GM18861 (cell line): ENCODE data around the gene PYY.
"Not testable (repeated sequence)": the region's sequence is repeated elsewhere in the genome, so short reads cannot be mapped to it uniquely, and the experiment has no call there.

ENCODE experiments used
- ATAC-seq: cut with Tn5 transposase; IDR thresholded peaks from one replicate; pipeline ENCODE4 v1.9.1; 2021; ENCODE audit not compliant: unreplicated experiment

PYY gene

GRCh38 chr17:43949781-43950180, 4.0 kb downstream of the PYY start:
- ATAC-seq: no peak

GRCh38 chr17:43946781-43947180, 7.0 kb downstream of the PYY start:
- ATAC-seq: no peak

- no peak for ATAC-seq
These were observed 8.5 kb downstream of the PYY start for GRCh38 chr17:43945074-43945829.

GRCh38 chr17:43942051-43942685, 11.6 kb downstream of the PYY start, which contains the start of gene PPY:
Gene PPY, minus strand, starts transcription at chr17:43942476. Its CDS starts 822 bp downstream, at chr17:43941654.
- no peak for ATAC-seq

- ATAC-seq: no peak
These were observed 13.1 kb downstream of the PYY start for GRCh38 chr17:43940630-43941029.

- ATAC-seq: no peak
These were observed 13.9 kb downstream of the PYY start for GRCh38 chr17:43939886-43940285.

- ATAC-seq: not testable (repeated sequence)
These were observed 14.3 kb downstream of the PYY start for GRCh38 chr17:43939452-43939851.

- no peak for ATAC-seq
These were observed 14.9 kb downstream of the PYY start for GRCh38 chr17:43938838-43939182.

- no peak for ATAC-seq
These were observed 17.3 kb downstream of the PYY start for GRCh38 chr17:43936434-43936833.

- ATAC-seq: no peak
These were observed 17.8 kb downstream of the PYY start for GRCh38 chr17:43935926-43936261.

GRCh38 chr17:43935204-43935925, 18.4 kb downstream of the PYY start:
- no peak for ATAC-seq

- no peak for ATAC-seq
These were observed 20.8 kb downstream of the PYY start for GRCh38 chr17:43932923-43933322.

GRCh38 chr17:43932357-43932756, 21.4 kb downstream of the PYY start:
- no peak for ATAC-seq

GRCh38 chr17:43931062-43931571, 22.6 kb downstream of the PYY start:
- peak; percentile 54 for ATAC-seq

- ATAC-seq: no peak
These were observed 25.1 kb downstream of the PYY start for GRCh38 chr17:43928609-43929008.

- ATAC-seq: not testable (repeated sequence)
These were observed 25.8 kb downstream of the PYY start for GRCh38 chr17:43927929-43928328.

- ATAC-seq: no peak
These were observed 26.5 kb downstream of the PYY start for GRCh38 chr17:43927060-43927864.

- ATAC-seq: no peak
These were observed 29.2 kb downstream of the PYY start for GRCh38 chr17:43924558-43924957.

GRCh38 chr17:43920500-43921095, 33.1 kb downstream of the PYY start:
- ATAC-seq: no peak

- no peak for ATAC-seq
These were observed 35.7 kb downstream of the PYY start for GRCh38 chr17:43918026-43918389.
